CD4-positive, alpha-beta T cell treated with Interleukin-15 for 4 hours (primary cell): ENCODE results near the gene ARHGAP12.
"Not testable (repeated sequence)": the region's sequence is repeated elsewhere in the genome, so short reads cannot be mapped to it uniquely, and the experiment has no call there.

Experiments
- DNase-seq: peaks from one replicate; pipeline ENCODE4 v3.0.0-alpha.2; 2020; ENCODE audit warnings: low spot score

ARHGAP12 gene, protein sequence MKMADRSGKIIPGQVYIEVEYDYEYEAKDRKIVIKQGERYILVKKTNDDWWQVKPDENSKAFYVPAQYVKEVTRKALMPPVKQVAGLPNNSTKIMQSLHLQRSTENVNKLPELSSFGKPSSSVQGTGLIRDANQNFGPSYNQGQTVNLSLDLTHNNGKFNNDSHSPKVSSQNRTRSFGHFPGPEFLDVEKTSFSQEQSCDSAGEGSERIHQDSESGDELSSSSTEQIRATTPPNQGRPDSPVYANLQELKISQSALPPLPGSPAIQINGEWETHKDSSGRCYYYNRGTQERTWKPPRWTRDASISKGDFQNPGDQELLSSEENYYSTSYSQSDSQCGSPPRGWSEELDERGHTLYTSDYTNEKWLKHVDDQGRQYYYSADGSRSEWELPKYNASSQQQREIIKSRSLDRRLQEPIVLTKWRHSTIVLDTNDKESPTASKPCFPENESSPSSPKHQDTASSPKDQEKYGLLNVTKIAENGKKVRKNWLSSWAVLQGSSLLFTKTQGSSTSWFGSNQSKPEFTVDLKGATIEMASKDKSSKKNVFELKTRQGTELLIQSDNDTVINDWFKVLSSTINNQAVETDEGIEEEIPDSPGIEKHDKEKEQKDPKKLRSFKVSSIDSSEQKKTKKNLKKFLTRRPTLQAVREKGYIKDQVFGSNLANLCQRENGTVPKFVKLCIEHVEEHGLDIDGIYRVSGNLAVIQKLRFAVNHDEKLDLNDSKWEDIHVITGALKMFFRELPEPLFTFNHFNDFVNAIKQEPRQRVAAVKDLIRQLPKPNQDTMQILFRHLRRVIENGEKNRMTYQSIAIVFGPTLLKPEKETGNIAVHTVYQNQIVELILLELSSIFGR

DNA sequence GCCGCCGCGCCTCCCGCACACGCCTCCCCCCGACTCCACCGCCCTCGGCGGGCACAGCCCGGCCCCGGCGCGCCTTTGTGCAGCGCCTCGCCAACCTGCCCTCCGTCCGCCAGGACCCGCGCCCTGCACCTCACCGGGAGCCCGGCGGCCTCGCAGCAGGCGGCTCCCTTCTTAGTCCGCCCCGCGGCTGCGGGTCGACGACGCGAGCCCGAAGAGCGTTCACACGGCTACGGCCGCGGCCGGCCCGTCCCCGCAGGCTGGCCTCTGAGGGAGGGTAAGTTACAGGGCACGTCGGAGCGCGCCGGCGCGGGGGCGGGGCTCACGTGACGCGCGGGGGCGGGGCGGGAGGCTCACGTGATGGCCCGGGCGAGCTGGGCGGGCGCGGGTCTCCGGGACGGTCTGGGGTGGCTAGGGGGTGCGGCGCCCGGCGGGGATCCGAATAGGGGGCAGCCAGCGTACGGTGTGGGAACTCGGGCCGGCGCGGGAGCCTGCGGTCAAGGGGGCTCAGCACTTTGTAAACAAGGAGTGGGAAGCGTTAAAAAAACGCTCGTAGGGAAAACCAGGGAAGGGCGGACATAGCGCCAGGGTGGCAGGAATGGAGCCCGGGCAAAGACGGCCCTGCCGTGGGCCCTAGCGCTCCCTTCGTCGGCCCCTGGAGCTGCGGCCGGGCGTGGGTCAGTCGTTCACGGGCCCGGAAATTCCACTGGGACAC lies at the start of gene ARHGAP12:
ARHGAP12 (minus strand) TSS at position 283 of the 712 bp plus-strand sequence. CDS start 19,976 bp downstream, outside the sequence.
- peak; percentile 80 for DNase-seq

DNA sequence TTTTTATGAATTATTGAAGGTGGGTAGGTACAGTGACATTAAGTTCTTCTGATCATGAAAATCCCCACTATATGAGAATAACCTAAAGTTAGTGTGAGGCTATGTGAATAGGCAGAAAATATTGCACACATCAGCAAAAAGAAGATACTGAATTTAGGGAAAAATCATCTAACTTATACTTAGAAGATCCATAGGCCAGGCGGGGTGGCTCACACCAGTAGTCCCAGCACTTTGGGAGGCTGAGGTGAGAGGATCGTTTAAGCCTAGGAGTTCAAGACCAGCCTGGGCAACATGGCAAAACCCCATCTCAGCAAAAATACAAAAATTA lies 49.5 kb upstream of the ARHGAP12 start:
- no peak for DNase-seq

DNA sequence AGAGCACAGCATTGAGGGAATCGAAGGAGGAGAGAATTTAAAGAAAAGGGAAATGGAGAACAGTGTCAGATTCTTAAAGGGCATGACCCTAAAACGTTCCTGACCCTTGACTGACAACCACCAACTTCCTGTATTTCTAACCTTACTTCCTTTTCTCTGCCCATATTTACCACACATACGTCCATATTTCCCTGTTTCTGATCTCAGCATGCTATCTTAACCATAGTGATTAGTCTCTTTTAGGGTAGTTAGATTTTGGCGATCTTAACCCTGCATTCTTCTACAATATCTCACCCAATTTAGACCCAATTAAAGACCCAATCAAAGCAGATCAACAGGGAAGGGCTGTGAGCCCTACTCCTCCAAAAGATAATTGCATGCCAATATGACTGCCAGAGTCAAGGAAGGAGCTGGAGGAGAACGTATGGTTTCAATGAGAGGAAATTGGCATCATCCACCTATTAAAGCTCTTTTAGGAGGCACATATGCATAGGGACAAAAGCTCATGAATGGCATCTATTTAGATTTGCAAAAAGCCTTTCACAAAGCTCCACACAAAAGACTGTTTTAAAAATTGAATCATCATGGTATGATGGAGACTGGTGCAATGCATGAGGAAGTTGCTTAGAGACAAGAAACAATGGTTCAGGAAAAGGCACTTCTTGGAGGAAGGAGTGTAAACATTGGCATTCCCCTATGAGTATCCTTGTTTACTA lies 49.0 kb upstream of the ARHGAP12 start:
- no peak for DNase-seq

DNA sequence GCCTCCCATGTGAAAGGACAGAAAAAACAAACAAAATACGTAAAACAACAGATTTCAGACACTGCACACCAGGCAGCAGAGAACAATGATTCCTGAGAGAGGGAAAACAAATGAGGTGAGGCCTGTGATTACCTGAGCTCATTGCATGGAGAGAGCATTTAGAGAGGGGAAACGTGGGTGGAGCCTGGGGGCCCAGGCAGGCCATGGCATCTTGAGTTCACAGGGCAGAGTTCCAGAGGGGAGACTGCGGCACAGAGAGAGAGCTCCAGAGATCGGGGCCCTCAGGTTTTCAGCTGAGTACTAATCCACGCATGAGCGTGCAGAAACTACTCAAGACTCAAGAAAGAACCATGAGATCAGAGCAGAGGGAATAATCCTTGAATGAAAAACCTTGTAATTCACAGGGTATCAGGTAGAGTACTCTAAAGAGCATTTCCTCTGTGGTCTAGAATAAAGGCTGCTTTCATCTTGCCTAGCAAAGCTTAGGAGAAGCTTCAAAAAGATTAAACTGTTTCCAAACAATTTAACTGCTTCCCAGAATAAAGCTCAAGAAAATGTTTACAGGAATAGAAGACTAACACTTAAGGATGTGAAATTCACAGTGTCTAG lies 46.6 kb upstream of the ARHGAP12 start:
- no peak for DNase-seq

DNA sequence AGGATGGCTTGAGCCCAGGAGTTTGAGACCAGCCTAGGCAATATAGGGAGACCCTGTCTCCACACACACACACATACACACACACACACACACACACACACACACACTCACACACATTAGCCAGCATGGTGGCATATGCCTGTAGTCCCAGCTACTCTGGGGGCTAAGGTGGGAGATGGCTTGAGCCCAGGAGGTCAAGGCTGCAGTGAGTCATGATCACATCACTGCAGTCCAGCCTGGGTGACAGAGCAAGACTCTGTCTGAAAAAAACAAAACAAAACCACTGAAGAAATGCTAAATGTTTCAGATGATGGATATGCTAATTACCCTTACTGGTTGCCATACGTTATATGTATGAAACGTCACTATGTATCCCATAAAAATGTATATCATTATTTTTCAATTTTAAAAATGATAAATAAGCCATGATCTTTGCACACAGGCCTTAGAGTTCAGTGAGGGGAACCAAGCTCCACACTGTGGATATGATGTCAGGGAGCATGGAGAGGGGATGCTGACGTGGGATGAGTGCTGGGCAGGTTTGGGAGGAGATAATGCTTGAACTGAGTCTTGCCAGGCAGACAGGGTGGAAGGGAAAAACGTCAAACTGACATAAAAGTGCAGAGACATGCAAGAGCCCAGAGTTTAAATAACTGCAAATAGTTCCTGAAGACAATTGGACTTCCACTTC lies 45.9 kb upstream of the ARHGAP12 start:
- no peak for DNase-seq

DNA sequence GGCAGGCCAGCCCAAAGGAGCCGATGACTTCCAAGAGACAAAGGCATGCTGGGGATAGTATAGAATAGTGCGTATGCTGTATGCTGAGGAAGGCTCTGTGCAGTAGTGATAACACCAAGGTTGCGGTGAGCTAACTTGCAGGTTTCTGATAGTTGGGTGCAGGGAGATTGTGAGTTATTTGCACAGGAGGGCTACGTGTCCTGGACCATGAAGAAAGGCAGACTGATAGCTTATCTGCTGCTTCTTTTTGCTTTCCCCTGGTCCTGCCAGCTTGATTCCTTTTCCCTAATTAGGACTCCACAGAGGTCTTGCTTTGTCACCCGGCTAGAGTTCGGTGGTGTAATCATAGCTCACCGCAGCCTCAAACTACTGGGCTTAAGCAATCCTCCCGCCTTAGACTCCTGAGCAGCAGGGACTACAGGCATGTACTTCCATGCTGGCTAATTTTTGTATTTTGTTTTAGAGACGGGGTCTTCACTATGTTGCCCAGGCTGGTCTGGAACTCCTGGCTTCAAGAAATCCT lies 43.9 kb upstream of the ARHGAP12 start:
- DNase-seq, result no peak

DNA sequence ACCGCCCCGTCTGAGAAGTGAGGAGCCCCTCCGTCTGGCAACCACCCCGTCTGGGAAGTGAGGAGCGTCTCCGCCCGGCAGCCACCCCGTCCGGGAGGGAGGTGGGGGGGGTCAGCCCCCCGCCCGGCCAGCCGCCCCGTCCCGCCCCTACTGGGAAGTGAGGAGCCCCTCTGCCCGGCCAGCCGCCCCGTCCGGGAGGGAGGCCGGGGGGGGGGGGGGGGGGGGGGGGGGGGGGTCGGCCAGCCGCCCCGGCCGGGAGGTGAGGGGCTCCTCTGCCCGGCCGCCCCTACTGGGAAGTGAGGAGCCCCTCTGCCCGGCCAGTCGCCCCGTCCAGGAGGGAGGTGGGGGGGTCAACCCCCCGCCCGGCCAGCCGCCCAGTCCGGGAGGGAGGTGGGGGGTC lies 41.2 kb upstream of the ARHGAP12 start:
- DNase-seq, result not testable (repeated sequence)

DNA sequence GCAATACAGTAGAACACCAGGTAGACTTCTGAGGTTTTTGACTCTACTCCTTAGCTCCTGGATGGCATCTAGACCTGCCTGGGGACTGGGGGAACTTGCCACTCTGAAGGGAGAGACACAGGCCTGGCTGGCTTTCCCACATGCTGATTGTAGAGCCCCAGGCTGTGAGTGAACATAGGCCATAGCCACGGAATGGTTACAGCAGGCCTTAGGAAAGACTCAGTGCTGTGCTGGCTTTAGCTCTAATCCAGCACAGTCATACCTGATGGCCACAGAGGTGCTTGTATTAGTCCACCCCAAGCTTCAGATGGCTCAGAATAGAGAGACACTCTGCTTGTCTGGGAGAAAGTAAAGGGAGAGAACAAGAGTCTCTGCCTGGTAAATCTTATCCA lies 35.0 kb upstream of the ARHGAP12 start:
- DNase-seq, result no peak

DNA sequence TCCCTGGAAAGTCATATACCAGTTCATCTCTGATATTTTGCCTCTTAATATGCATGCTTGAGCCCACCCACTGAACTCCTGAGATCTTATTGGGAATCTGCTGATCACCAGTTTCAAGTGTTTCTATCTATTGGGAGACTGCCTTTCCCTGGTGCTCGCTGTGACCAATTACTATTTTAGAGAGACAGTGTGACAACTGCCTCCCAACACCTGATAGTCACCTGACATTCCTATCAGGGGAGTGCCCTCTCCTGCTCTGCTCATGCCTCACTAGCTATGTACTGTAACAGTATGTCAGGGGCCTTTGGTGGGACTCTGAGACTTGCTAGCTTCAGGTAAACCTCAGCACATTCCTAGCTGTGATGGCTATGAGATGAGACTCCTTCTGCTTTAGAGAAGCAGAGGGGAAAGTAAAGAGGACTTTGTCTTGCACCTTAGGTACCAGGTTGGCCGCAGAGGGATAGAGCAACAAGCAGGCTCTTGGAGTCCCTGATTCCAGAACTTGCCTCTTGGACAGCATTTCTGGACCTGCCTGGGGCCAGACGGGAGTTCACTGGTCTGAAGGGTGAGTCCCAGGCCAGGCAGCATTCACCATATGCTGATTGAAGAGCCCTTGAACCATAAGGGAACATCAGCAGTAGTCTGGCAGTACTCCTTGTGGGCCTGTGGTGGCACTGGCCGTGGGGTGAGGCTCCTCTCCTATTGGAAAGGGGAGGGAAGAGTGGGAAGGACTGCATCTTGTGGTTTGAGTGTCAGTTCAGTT lies 34.4 kb upstream of the ARHGAP12 start:
- no peak for DNase-seq

DNA sequence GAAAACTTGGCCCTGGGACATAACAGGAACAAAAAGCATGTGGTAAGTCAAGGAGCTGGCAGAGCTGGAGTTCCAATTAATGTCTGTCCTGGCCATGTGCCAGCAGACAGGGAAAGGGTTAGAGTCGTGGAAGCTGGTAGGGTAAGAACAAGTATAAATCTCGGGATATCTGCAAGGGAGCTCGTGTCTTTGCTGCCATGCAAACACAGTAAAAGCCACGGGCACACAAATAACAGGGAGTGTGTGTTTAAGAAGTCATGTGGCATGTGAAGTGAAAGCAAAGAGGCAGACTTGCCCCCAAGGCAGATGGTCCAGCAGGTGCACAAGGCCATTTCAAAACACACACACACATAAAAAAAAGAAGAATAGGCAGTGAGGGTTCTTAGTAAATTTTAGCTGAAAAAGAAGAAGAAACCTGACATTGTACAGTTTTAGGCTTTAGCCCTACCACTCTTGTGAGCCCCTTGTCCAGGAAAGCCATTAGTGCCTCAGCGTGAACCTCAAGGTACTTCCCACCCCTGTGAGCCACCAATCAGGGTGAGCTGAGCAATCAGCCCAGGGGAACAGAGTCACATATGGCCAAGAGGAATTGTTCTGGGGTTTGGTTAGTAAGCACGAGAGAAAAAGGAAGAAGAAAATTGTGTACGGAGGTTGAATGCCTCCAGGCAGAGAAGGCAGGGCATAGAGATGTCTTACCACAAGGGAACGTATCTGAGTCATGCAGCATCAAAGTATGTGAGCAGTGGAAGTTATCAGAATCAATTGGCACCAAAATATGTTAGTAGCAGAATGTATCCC lies 32.8 kb upstream of the ARHGAP12 start:
- no peak for DNase-seq

DNA sequence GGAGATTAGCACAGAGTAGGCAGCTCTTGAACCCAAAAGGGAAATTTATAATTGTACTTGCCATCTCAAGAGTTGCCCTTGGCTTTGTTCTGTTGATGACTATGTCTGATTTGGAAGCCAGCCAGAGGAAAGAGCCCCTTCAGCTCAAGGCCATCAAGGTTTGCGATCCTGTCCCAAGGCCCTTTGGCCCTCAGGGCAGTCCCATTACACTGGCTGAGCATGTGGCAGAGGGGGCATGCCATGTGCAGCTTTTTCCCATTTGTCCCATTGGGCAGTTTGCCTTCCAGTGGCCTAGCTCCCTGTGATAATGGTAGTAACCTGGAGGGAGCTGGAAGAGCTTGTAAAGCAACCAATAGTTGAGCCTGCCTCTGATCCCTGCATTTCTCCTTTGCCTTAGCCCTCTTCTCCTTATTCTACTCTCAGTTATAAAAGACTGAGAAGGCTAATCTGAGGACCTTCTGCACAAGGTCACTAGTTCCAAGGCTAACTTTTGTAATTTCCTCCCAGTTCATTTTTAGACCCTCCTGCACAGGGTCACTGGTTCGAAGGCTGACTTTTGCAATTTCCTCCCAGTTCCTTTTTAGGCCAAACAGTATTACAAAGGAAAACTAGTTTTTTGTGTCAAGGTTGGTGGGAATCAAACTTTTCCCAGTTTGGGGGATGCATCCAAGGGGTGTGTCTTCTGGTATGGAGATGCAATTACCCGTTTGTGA lies 31.0 kb upstream of the ARHGAP12 start:
- DNase-seq, result no peak

DNA sequence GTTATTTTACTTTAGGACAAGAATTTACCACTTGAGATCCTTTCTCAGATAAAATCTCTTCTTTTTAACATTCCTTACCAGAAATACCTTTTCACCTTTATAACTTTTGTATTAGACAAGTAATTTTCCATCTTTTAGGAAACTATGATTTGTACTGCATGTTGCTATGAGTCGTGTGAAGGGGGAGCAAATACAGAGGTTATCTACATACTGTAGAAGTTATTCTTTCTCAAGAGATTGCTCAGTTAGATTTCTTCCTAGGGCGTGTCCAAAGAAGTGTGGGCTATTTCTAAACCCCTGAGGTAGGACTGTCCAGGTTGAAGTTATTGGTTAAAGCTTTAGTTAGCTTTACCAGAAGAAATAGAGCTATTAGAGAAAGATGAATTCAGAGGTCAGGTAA lies 30.2 kb upstream of the ARHGAP12 start:
- DNase-seq, result no peak

DNA sequence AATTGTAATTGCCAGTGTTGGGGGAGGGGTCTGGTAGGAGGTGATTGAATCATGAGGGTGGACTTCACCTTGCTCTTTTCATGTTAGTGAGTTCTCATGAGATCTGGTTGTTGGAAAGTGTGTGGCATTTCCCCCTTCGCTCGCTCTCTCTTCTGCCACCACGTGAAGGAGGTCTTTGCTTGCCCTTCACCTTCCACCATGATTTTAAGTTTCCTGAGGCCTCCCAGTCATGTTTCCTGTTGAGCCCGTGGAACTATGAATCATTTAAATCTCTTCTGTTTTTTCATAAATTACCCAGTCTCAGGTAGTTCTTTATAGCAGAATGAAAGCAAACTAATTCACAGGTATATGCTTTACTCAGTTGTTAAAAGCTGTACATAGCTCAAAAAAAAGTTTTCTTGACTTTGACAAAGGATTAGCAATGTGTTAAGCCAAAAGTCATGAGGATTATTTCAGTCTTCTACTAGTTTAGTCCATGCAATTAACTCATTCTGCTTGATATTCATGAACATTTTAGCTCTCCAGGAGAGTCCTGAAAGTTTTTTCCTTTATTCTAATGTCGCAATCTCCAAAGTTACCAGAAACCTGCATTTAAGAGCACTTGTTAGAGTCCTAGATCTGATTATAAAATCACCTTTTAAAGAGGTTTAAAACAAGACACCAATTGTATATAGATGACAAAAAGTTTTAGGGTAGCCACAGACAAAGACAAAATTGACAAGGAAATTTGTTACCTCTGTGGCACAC lies 27.7 kb upstream of the ARHGAP12 start:
- DNase-seq, result no peak

DNA sequence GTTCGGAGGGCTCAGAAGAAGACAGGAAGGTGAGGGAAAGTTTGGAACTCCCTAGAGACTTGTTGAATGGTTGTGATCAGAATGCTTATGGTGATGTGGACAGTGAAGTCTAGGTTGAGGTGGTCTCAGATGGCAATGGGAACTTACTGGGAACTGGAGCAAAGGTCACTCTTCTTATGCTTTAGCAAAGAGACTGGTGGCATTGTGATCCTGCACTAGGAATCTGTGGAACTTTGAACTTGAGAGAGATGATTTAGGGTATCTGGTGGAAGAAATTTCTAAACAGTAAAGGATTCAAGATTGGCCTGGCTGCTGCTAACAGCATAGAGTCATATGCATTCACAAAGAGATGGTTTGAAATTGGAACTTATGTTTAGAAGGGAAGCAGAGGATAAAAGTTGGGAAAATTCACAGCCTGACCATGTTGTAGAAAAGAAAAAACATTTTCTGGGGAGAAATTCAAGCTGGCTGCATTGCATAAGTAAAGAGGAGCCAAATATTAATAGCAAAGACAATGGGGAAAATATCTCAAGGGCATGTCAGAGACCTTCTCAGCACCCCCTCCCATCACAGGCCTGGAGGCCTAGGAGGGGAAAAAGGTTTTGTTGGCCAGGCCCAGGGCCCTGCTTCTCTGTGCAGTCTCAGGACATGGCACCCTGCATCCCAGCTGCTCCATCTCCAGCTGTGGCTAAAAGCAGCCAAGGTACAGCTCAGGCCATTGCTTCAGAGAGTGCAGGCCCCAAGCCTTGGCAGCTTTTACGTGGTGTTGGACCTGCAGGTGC lies 26.0 kb upstream of the ARHGAP12 start:
- no peak for DNase-seq

DNA sequence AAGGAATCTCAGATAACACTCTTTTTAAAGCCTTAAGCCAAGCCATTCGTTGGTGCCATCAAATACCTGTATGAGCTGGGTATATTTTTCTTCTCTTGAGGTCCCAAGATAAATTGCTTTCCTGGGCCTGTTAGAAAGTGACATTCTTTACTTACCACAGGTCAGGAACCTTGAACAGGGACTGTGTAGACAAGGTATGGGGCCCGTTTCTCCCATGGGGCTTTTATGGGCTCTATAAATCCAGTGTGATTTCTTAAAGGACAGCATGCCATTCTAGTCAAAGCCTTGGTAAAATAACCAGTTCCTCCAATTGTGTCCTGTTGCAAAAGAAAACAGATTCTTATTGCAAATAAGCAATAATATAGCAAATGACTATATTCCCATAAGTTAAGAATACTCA lies 24.8 kb upstream of the ARHGAP12 start:
- no peak for DNase-seq

DNA sequence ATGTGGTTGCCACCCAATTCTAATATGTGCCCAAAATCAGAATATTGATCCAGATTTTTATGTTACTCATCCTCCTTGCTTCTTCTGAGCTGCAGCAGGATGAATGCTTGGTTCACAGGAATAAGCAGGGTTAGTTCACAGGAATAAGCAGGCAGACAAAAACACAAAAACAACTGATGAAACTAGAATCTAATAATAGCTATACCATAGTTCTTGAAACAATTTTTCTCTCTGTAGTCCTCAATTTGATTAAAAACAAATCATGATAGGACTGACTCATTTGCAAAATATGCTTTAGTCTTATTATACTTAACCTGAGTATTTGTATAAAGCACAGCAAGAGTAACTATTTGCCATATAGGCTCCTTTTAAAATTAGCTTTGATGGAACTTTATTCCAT lies 24.4 kb upstream of the ARHGAP12 start:
- no peak for DNase-seq

DNA sequence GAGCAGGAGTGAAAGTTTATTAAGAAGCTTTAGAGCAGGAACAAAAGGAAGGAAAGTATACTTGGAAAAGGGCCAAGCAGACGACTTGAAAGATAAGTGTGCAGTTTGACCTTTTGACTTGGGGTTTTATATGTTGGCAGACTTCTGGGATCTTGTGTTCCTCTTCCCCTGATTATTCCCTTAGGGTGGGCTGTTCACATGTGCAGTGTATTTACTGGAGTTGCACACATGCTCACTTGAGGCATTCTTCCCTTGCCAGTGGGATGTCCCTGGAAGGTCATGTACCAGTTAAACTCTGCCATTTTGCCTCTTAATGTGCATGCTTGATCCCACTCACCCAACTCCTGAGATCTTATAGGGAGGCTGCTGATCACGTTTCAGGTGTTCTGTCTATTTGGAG lies 23.4 kb upstream of the ARHGAP12 start:
- DNase-seq, result no peak
